SH-SY5Y (cell line): Measurements from ENCODE around the gene APOL2.

Source experiments
- GATA2 ChIP-seq: IDR thresholded peaks from 2 replicates; pipeline ENCODE4 v1.6.1; 2011; ENCODE audit warnings: mild to moderate bottlenecking, low read depth, low read length
- GATA3 ChIP-seq: IDR thresholded peaks from 2 replicates; pipeline ENCODE4 v1.6.1; 2011; ENCODE audit warnings: low read depth, mild to moderate bottlenecking, low read length, moderate library complexity

GRCh38 chr22:36197065-36197440 lies 42.3 kb downstream of the APOL2 start:
- TF ChIP-seq GATA3 = no peak
- TF ChIP-seq GATA2 = no peak
